Adrenal gland (tissue), 12 donors: ENCODE measurements around the gene FUCA2. TPM values are rescaled to one million over a fixed set of nuclear protein-coding genes. Genes with fewer than 3 reads are reported as not detected.

Experiments used
- DNase-seq, 7 donors: peaks; one replicate each; pipeline ENCODE4 v3.0.0-alpha.2; 2019 to 2020
- H3K27ac ChIP-seq, 5 donors: fragments of 200-600 bp; sonication (generic) in 4 of 5; 1 replicate in 3 of 5; 2 replicates in 2 of 5; pipeline versions ENCODE4 v1.5.1 to v1.8.0; 2016 to 2020; ENCODE audit warnings: mild to moderate bottlenecking in 1 of 5
- H3K27me3 ChIP-seq: fragments of 200-600 bp; 2 replicates; pipeline ENCODE4 v1.8.0; 2021
- H3K36me3 ChIP-seq, 2 donors: fragments of 200-600 bp; replicated peaks in 1 of 2; 1 replicate in 1 of 2; 2 replicates in 1 of 2; pipeline versions ENCODE4 v1.5.1 to v1.8.0; 2018 to 2022
- H3K4me1 ChIP-seq, 2 donors: fragments of 200-600 bp; replicated peaks in 1 of 2; 1 replicate in 1 of 2; 2 replicates in 1 of 2; pipeline versions ENCODE4 v1.5.1 to v1.8.0; 2018 to 2021
- H3K4me3 ChIP-seq, 4 donors: fragments of 200-600 bp; sonication (generic) in 3 of 4; one replicate each; pipeline ENCODE4 v1.5.1; 2016 to 2018
- H3K9me3 ChIP-seq, 3 donors: fragments of 200-600 bp; sonication (generic) in 1 of 3; replicated peaks in 1 of 3; 1 replicate in 2 of 3; 2 replicates in 1 of 3; pipeline versions ENCODE4 v1.5.1 to v1.8.0; 2016 to 2021
- CTCF ChIP-seq, 6 experiments: fragments of 450-650 bp in 4 of 6; fragments of 200-600 bp in 2 of 6; sonication (generic) in 1 of 6; IDR thresholded peaks; 1 replicate in 5 of 6; 2 replicates in 1 of 6; pipeline versions ENCODE4 v1.5.1 to v1.8.0; 2016 to 2021; ENCODE audit warnings: antibody characterized with exemption in 6 of 6, mild to moderate bottlenecking in 2 of 6, moderate library complexity in 1 of 6
- POLR2A ChIP-seq, 2 donors: fragments of 450-650 bp; IDR thresholded peaks; one replicate each; pipeline ENCODE4 v1.6.1; 2017; ENCODE audit warnings: antibody characterized with exemption in 2 of 2, mild to moderate bottlenecking in 2 of 2, moderate library complexity in 1 of 2
- WGBS, 4 donors: extraction: QIAGEN DNeasy Blood & Tissue Kit in 2 of 4; methylation state at CpG; one replicate each; pipeline versions ENCODE4 v1.1.5 to v1.1.7; 2013 to 2017; 5-methylcytosine and 5-hydroxymethylcytosine counted together
- intact Hi-C, 2 donors: fragments of 100-400 bp; cut with DNase I; formaldehyde crosslinking; loops; one replicate each; pipeline versions ENCODE4 v1.14.1 to v1.15.0; 2022 to 2023
- polyA plus RNA-seq, 3 donors: library from polyadenylated mRNA; stranded (reverse); fragments of 200-250 nt in 2 of 3; fragments of 350-450 nt in 1 of 3; fragmentation: Illumina TruSeq in 1 of 3; extraction: RNeasy Lipid Tissue Mini Kit (QIAGEN cat#74804) in 1 of 3; gene quantifications; one replicate each; pipeline ENCODE4 v1.2.3, GENCODE V29; 2013 to 2014
- total RNA-seq, 9 donors: library from RNA; depleted of rRNA in 4 of 9; stranded (reverse); fragments of >200 nt in 4 of 9; fragments of 120-200 nt in 1 of 9; fragmentation: NEBNext Ultra II Directional in 1 of 9; extraction: Animal tissue kit (Norgen Biotek cat#: 25700) in 1 of 9; gene quantifications; one replicate each; pipeline versions ENCODE4 v1.1.0 to v1.2.4, GENCODE V29; 2013 to 2023
- donor health status: healthy with polysubstance abuse.
- donor health status: Bipolar disorder and iron deficiency.
- donor health status: DM: yes; HTN: yes; CAD: no.
- donor health status: DM: no; HTN: no; CAD: no.
- donor health status: DM: no; HTN: no; CAD: no.
- donor health status: DM: yes; HTN: yes; CAD: no.

FUCA2 gene
- total and polyA plus RNA-seq, 12 donors = 28.8 to 120 (median 70.7) TPM

DNA sequence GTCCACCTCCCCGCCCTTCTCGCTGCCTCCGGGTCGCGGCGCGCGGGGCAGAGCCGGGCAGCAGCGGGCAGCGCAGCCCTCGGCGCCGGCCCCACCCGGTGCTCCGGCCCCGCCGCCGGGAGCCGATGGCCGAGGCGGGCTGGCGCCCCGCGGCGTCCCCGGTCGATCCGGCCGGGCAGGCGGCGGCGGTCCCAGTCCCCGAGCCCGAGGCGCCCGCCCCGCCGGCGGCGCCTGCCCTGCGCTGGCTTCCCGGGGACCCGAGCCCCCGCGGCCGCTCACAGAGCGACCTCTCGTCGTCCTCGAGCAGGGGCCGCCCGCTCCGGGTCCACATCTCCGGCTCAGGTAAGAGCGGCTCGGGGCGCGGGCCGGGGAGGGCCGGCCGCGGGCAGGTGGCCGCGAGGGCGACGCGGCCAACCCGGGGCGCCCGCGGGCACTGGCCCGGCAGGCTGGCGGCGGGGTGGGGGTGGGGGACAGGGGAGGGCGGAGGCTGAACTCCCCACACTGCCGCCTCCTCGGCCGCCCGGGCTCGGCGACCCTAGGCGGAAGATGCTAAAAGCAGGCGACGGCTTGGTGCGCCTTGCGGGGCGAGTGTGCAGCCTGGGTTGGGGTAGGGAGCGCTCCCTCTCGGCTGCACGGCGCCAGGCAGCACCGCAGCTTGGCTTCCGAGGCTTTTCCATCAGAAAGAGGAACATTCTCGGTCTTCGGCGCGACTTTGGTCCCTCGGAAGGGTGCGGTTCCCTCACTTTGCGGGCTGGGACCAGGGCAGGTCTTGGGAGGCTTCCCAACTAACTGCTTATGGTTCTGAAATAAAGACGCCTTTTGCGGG is 25.6 kb upstream of the FUCA2 start:
- peak; percentile 58 to 70 (median 65) for DNase-seq
- 0 to 2% (median 1%) methylated on average over 9 to 103 of the region's 103 CpGs for WGBS, 4 donors
- Histone ChIP-seq H3K9me3 (no peaks in the 10 kb centered on the region), H3K4me3 (peak overlapping the region in 2 of 4 donors; percentile 43 to 75), H3K27ac (peak overlapping the region in 3 of 5 donors; percentile 34 to 83 (median 76)), H3K4me1 (peaks cover 0 to 6% of the 10 kb centered on the region in 2 donors), H3K27me3 (no peaks in the 10 kb centered on the region), H3K36me3 (no peaks in the 10 kb centered on the region)
- intact Hi-C loops = no loop called here
- TF ChIP-seq POLR2A (IDR thresholded peaks at IDR 0.05) = no peak
- TF ChIP-seq CTCF (IDR thresholded peaks at IDR 0.05) = peak in 5 of 6 experiments; percentile 12 to 37 (median 21)

- Histone ChIP-seq H3K4me3 (peak overlapping the region in 3 of 4 donors; percentile 5 to 75 (median 51)), H3K27me3 (no peaks in the 10 kb centered on the region), H3K36me3 (no peaks in the 10 kb centered on the region), H3K4me1 (peaks cover 0 to 6% of the 10 kb centered on the region in 2 donors), H3K27ac (peak overlapping the region in 3 of 5 donors; percentile 34 to 83 (median 76)), H3K9me3 (no peaks in the 10 kb centered on the region)
- 2 to 8% (median 4%) methylated on average over 5 to 27 of the region's 27 CpGs for WGBS, 4 donors
- intact Hi-C loops = no loop called here
- TF ChIP-seq POLR2A (IDR thresholded peaks at IDR 0.05) (no peak), CTCF (IDR thresholded peaks at IDR 0.05) (no peak)
- peak in 6 of 7 donors; percentile 31 to 54 (median 44) for DNase-seq
These were observed 24.9 kb upstream of the FUCA2 start for GRCh38 chr6:143536461-143536865.

GRCh38 chr6:143535189-143535614 is 23.7 kb upstream of the FUCA2 start:
- H3K27me3 ChIP-seq = no peaks in the 10 kb centered on the region
- no peak overlapping the region for H3K27ac ChIP-seq
- H3K4me1 ChIP-seq = peaks cover 0 to 6% of the 10 kb centered on the region in 2 donors
- DNase-seq = no peak
- 83 to 88% (median 86%) methylated on average over 5 of the region's 5 CpGs for WGBS, 4 donors
- TF ChIP-seq CTCF (IDR thresholded peaks at IDR 0.05) (no peak), POLR2A (IDR thresholded peaks at IDR 0.05) (no peak)
- H3K4me3 ChIP-seq = no peak overlapping the region
- intact Hi-C loops = no loop called here
- no peaks in the 10 kb centered on the region for H3K9me3 ChIP-seq
- H3K36me3 ChIP-seq = no peaks in the 10 kb centered on the region

GRCh38 chr6:143531720-143532499 is 20.4 kb upstream of the FUCA2 start:
- TF ChIP-seq POLR2A (IDR thresholded peaks at IDR 0.05) (no peak), CTCF (IDR thresholded peaks at IDR 0.05) (no peak)
- Histone ChIP-seq H3K4me1 (no peaks in the 10 kb centered on the region), H3K27me3 (no peaks in the 10 kb centered on the region), H3K4me3 (no peak overlapping the region), H3K9me3 (no peaks in the 10 kb centered on the region), H3K36me3 (no peaks in the 10 kb centered on the region), H3K27ac (no peak overlapping the region)
- 57 to 69% (median 65%) methylated on average over 5 of the region's 5 CpGs for WGBS, 4 donors
- intact Hi-C loops = no loop called here
- no peak for DNase-seq
